Neural progenitor cell (in vitro differentiated cells): ENCODE measurements around the gene AFF2. TPM values are rescaled to one million over a fixed set of nuclear protein-coding genes. Genes with fewer than 3 reads are reported as not detected.
A peak's percentile ranks its signal among the peaks of the same experiment; 100 is the strongest.

ENCODE experiments used
- DNase-seq: peaks from one replicate; pipeline ENCODE4 v3.0.0-alpha.2; 2016; ENCODE audit warnings: low spot score
- H2AFZ ChIP-seq: fragments of 200-600 bp; sonication (generic); replicated peaks from 2 replicates; pipeline ENCODE4 v1.6.1; 2016; ENCODE audit warnings: antibody characterized with exemption
- H3F3A ChIP-seq: fragments of 200-600 bp; sonication (generic); 2 replicates; pipeline ENCODE4 v1.6.1; 2016; ENCODE audit warnings: antibody characterized with exemption, low read depth
- H3K27ac ChIP-seq: fragments of 200-600 bp; sonication (generic); 2 replicates; pipeline ENCODE4 v1.5.1; 2016; ENCODE audit warnings: mild to moderate bottlenecking
- H3K27me3 ChIP-seq: fragments of 200-600 bp; sonication (generic); 2 replicates; pipeline ENCODE4 v1.6.1; 2016; ENCODE audit warnings: mild to moderate bottlenecking, moderate library complexity
- H3K36me3 ChIP-seq: fragments of 200-600 bp; sonication (generic); 2 replicates; pipeline ENCODE4 v1.5.1; 2016
- H3K4me1 ChIP-seq: fragments of 200-600 bp; sonication (generic); 2 replicates; pipeline ENCODE4 v1.6.1; 2016; ENCODE audit warnings: mixed run types
- H3K4me2 ChIP-seq: fragments of 200-600 bp; sonication (generic); 2 replicates; pipeline ENCODE4 v1.6.1; 2016
- H3K4me3 ChIP-seq: fragments of 200-600 bp; sonication (generic); 2 replicates; pipeline ENCODE4 v1.5.1; 2016
- H3K79me2 ChIP-seq: fragments of 200-600 bp; sonication (generic); 2 replicates; pipeline ENCODE4 v1.6.1; 2016; ENCODE audit warnings: low read depth
- H3K9ac ChIP-seq: fragments of 200-600 bp; sonication (generic); 2 replicates; pipeline ENCODE4 v1.6.1; 2016
- H3K9me3 ChIP-seq: fragments of 200-600 bp; sonication (generic); 2 replicates; pipeline ENCODE4 v1.5.1; 2016; ENCODE audit warnings: low read depth
- H4K20me1 ChIP-seq: fragments of 200-600 bp; sonication (generic); 2 replicates; pipeline ENCODE4 v1.6.1; 2016; ENCODE audit warnings: low read depth
- H3K27ac Mint-ChIP-seq: 3 replicates; pipeline ENCODE4 v1.8.0; 2021; ENCODE audit warnings: mixed read lengths
- H3K27me3 Mint-ChIP-seq: 2 replicates; pipeline ENCODE4 v1.8.0; 2022; ENCODE audit warnings: low read depth, mild to moderate bottlenecking, inconsistent platforms, moderate library complexity, mixed read lengths; ENCODE audit not compliant: insufficient read depth
- H3K36me3 Mint-ChIP-seq: 3 replicates; pipeline ENCODE4 v1.8.0; 2021; ENCODE audit warnings: mixed read lengths
- H3K4me1 Mint-ChIP-seq: 3 replicates; pipeline ENCODE4 v1.8.0; 2021; ENCODE audit warnings: mixed read lengths
- H3K4me3 Mint-ChIP-seq: 3 replicates; pipeline ENCODE4 v1.8.0; 2021; ENCODE audit warnings: mild to moderate bottlenecking, moderate library complexity, mixed read lengths
- H3K9me3 Mint-ChIP-seq: 3 replicates; pipeline ENCODE4 v1.8.0; 2020; ENCODE audit warnings: mixed read lengths
- EZH2 ChIP-seq: fragments of 200-600 bp; sonication (generic); IDR thresholded peaks from 2 replicates; pipeline ENCODE4 v1.6.1; 2017; ENCODE audit warnings: antibody characterized with exemption, mild to moderate bottlenecking, moderate library complexity
- EZH2phosphoT487 ChIP-seq: fragments of 200-600 bp; sonication (generic); IDR thresholded peaks from 2 replicates; pipeline ENCODE4 v1.6.1; 2017; ENCODE audit warnings: antibody characterized with exemption
- total RNA-seq: library from RNA; depleted of rRNA; stranded (reverse); fragments of >200 nt; gene quantifications from 2 replicates; pipeline ENCODE4 v1.2.3, GENCODE V29; 2015; ENCODE audit warnings: low replicate concordance
- TF ChIP-seq, protein P1 (sequence below): fragments of 200-600 bp; sonication (generic); IDR thresholded peaks from 2 replicates; pipeline ENCODE4 v1.5.1; 2017; ENCODE audit warnings: antibody characterized with exemption, mild to moderate bottlenecking

Gene AFF2
- total RNA-seq, 1 donor from 2014 or later = 13.5 TPM

DNA sequence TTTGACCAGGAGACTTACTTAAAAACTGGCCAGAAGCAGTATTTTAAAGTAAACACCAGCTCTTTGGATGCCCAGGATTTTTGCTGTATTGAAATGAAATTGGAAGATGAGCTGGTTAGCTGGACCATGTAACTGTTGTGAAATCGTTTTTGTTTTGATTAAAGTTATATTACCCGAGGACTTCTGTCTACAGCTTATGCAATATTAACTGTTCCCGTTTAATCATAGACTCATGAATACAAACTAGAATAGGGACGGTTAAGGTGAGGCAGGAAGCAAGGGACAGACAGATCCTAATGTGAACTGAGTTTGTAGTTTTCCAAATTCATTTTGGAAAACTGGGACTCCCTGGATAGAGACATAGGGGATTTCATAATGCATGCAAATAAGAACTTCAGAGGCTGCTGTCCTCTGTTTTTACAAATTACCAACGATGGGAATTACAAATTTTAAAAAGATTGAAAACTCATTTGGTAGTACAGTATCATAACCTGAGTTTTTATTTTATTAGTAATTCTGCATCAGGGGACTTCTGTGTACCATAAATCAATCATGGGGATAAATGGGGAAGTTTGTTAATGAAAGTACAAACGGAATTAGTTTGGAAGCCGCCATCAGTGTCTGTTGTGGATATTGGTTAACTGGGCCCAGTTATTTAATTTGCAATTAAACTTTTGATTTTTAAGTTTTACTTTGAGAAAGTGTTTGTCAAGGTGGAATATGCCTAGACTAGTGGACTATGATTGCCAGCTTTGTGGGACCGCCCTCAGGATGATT is 304.4 kb downstream of the AFF2 start:
- Mint-ChIP-seq H3K27me3 (peaks cover 4% of the 10 kb centered on the region), H3K9me3 (peaks cover 2% of the 10 kb centered on the region), H3K4me1 (peaks cover 16% of the 10 kb centered on the region), H3K4me3 (no peak overlapping the region), H3K27ac (no peak overlapping the region), H3K36me3 (no peaks in the 10 kb centered on the region)
- Histone ChIP-seq H3K4me1 (peaks cover 39% of the 10 kb centered on the region), H3K79me2 (no peaks in the 10 kb centered on the region), H3K4me2 (no peak overlapping the region), H2AFZ (no peak overlapping the region), H3K9ac (no peak overlapping the region), H3K27me3 (no peaks in the 10 kb centered on the region), H4K20me1 (no peaks in the 10 kb centered on the region), H3K36me3 (no peaks in the 10 kb centered on the region), H3K27ac (no peak overlapping the region), H3K9me3 (peaks cover 5% of the 10 kb centered on the region), H3K4me3 (no peak overlapping the region), H3F3A (peaks cover 26% of the 10 kb centered on the region)
- no peak for TF ChIP-seq EZH2phosphoT487
- no peak for TF ChIP-seq EZH2
- TF ChIP-seq, protein P1, sequence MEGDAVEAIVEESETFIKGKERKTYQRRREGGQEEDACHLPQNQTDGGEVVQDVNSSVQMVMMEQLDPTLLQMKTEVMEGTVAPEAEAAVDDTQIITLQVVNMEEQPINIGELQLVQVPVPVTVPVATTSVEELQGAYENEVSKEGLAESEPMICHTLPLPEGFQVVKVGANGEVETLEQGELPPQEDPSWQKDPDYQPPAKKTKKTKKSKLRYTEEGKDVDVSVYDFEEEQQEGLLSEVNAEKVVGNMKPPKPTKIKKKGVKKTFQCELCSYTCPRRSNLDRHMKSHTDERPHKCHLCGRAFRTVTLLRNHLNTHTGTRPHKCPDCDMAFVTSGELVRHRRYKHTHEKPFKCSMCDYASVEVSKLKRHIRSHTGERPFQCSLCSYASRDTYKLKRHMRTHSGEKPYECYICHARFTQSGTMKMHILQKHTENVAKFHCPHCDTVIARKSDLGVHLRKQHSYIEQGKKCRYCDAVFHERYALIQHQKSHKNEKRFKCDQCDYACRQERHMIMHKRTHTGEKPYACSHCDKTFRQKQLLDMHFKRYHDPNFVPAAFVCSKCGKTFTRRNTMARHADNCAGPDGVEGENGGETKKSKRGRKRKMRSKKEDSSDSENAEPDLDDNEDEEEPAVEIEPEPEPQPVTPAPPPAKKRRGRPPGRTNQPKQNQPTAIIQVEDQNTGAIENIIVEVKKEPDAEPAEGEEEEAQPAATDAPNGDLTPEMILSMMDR = no peak
- no peak for DNase-seq

DNA sequence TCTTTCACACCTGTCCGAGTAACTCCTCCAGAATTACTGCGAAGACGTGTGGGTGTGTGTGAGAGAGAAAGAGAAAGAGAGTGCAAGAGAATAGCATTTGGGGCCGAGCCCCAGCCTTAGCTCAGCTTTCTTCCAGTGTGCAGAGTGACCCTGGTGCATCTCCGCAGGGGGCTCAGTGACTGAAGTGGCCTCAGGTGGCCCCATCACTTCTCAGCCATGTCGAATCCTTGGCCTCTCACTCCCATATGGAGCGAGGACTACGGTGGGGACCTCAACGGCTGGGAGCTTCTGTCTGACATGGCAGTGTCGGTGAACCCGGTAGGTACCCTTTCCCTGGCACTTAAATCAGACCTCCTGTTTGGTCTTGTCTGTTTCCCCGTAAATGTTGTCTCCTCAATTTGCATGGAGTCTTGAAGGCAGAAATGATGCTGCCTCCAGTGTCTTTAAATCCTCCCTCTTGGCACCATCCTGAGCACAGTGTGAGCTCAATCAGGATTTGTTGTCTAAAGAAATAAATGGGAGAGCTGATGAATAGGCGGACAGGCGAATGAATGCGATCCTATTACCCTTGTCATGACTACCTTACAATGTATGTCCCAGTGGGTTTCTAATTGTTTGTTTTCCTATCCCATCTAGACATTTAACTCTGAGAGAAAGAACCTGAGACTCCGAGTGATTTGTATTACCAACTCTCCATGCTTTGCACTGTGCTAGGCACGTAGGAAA is 305.9 kb downstream of the AFF2 start:
- H3K27me3 Mint-ChIP-seq = peaks cover 5% of the 10 kb centered on the region
- H3K9ac ChIP-seq = no peak overlapping the region
- H3K36me3 Mint-ChIP-seq = no peaks in the 10 kb centered on the region
- TF ChIP-seq EZH2 (no peak), EZH2phosphoT487 (peak; percentile 78)
- TF ChIP-seq, protein P1 = no peak
- H3K4me3 Mint-ChIP-seq = no peak overlapping the region
- H3K4me1 ChIP-seq = peaks cover 40% of the 10 kb centered on the region
- peaks cover 5% of the 10 kb centered on the region for H3K9me3 ChIP-seq
- no peaks in the 10 kb centered on the region for H4K20me1 ChIP-seq
- H3K9me3 Mint-ChIP-seq = peaks cover 2% of the 10 kb centered on the region
- no peak overlapping the region for H2AFZ ChIP-seq
- H3K4me1 Mint-ChIP-seq = peaks cover 16% of the 10 kb centered on the region
- peak overlapping the region; percentile 59 for H3K4me2 ChIP-seq
- H3F3A ChIP-seq = peaks cover 26% of the 10 kb centered on the region
- DNase-seq = peak; percentile 77
- H3K27ac ChIP-seq = peak overlapping the region; percentile 90
- peak overlapping the region; percentile 30 for H3K4me3 ChIP-seq
- H3K79me2 ChIP-seq = no peaks in the 10 kb centered on the region
- no peaks in the 10 kb centered on the region for H3K36me3 ChIP-seq
- no peak overlapping the region for H3K27ac Mint-ChIP-seq
- no peaks in the 10 kb centered on the region for H3K27me3 ChIP-seq

DNA sequence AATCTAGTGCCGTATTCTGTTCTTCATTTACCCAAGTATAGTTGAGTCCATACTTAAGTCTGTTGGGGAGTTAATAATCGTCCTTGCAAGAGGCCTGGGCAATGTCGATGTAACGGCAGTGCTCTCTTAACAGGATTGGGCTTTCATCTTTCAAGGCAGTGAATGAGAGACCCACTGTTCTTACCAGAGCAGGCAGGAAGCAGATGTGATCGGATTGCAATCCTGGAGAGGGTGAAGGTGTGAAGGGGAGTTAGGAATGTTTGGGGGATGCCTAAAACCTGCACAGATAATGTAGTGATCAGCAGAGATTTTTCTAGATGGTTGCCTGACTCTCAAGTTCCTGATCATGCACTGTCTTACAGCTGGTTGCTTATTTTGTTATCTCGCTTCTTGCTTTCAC is 308.4 kb downstream of the AFF2 start:
- no peak overlapping the region for H3K27ac Mint-ChIP-seq
- Histone ChIP-seq H3K36me3 (no peaks in the 10 kb centered on the region), H3F3A (peaks cover 26% of the 10 kb centered on the region), H4K20me1 (no peaks in the 10 kb centered on the region), H3K27me3 (no peaks in the 10 kb centered on the region), H3K4me1 (peaks cover 44% of the 10 kb centered on the region), H3K4me3 (no peak overlapping the region), H3K79me2 (no peaks in the 10 kb centered on the region), H3K9ac (no peak overlapping the region), H3K4me2 (no peak overlapping the region), H2AFZ (no peak overlapping the region), H3K9me3 (no peaks in the 10 kb centered on the region), H3K27ac (no peak overlapping the region)
- peaks cover 8% of the 10 kb centered on the region for H3K27me3 Mint-ChIP-seq
- peaks cover 2% of the 10 kb centered on the region for H3K9me3 Mint-ChIP-seq
- no peaks in the 10 kb centered on the region for H3K36me3 Mint-ChIP-seq
- DNase-seq = no peak
- TF ChIP-seq EZH2 (no peak), EZH2phosphoT487 (no peak)
- TF ChIP-seq, protein P1 = no peak
- H3K4me1 Mint-ChIP-seq = peaks cover 16% of the 10 kb centered on the region
- H3K4me3 Mint-ChIP-seq = no peak overlapping the region
